ENCODE results near the gene PROSER2.

DNA sequence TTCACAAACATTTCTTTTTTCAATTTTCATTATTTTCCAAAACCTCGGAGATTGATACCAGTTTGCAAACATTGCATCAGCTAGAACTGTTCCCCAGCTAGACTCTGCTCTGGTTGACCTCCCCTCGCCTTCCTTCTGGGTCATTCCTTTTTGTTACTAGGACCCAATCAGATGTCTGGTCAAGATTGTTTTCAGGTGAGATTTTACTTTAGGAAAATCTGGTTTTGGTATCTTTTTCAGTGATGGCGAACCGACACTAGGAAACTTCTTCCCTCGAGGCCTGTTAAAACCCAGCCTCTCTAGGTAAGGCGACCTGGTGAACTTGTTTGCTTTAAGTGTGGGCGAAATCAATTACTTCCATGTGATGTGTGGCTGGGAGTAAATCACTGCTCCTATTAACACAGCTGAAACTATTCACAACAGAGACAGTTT, 8.4 kb downstream of the PROSER2 start:
- no peak for TF ChIP-seq CTCF (IDR thresholded peaks at IDR 0.05; ENCODE audit: low read depth, low read length, poor library complexity, severe bottlenecking)
- no peak for TF ChIP-seq EZH2phosphoT487 (IDR thresholded peaks at IDR 0.05; ENCODE audit: borderline replicate concordance, low read length)
